ENCODE measurements around the gene MED26.

Gene MED26

DNA sequence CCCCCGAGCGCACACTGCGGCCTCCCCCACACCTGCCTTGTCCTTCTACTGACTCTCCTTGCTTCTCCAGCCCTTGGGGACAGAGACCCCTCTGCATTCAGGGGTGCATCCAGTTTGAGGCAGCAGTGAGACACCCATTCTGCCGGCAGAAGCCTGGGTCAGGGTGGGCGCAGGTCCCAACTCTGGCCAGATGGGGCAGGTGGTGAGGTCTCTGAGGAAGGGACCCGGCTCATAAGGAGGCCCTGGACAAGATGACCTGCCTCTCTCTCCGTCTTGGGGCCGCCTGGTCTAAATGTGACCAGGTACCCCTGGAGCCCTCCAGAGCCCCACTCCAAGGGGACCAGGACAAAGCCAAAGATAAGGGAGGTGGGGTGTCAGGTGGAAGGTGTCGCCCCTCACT is 91.9 kb downstream of the MED26 start:
- DNase-seq (ENCODE audit: low read depth), result no peak

DNA sequence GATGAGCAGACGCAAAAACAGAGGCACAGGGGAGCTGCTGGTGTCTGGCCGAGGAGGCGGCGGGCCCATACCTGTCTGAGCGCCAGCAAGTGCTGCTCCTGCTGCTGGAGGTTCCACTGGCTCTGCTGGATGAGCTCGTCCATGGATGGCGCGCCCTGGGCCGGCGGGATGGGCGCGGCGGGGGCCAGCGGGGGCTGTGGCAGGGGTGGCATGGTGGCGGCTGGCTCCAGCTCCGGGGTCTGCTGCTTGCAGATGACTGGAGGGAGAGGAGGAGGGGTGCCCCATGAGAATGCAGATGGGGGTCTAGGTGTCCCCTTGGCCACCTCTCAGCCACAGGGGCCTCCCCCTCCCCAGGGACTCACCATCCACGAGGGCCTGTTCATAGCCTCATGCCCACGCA is 92.6 kb downstream of the MED26 start:
- DNase-seq (ENCODE audit: low read depth), result no peak

DNA sequence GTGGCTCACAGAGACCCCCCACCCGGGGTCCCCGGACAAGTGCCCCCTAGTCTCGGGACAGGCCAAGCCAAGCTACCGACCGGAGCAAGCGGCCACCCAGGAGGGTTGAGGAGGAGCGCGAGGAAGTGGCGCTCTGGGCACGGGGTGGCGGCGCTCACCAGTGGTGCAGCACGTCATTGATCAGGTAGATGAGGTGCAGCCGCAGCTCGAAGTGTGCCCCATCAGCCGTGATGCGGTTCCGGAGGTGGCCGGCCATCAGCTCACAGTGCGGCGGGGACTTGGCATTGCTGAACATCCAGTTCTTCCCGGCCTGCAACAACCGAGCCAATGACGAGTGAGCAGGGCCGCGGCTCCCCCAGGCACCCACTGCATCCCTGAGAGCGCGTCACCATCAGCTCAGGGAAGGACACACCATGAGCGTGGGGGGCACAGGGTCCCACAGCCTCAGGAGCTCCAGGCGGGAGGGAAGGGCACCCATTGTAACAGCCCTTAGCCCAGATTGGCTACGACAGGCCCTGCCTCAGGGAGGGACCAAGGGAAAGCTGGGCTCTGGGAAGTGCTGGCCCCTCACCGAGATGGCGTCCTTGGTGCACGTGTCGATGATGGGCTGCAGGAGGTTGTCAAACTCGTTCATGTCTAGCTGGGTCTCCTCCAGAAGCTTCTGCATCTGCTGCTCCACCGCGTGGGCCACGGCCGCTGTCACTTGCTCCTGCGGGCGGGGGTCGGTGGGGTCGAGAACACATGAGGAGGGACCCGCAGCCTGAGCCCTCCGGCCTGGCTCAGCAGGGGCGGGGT is 95.4 kb downstream of the MED26 start:
- no peak for DNase-seq (ENCODE audit: low read depth)

DNA sequence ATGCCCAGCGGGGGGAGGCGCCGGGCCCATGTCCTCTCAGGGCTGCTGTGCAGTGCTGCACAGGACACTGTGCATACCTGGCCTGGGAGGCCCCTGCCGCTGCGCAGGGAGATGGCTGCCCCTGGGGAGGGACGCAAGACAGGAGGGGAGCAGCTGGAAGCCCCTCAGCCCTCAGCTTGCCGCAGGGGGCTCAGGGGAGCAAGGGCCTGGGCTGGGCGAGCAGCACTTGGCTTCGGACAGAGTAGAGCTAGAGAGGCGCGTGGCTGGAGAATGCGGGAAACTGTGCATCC is 96.7 kb downstream of the MED26 start:
- no peak for DNase-seq (ENCODE audit: low read depth)

DNA sequence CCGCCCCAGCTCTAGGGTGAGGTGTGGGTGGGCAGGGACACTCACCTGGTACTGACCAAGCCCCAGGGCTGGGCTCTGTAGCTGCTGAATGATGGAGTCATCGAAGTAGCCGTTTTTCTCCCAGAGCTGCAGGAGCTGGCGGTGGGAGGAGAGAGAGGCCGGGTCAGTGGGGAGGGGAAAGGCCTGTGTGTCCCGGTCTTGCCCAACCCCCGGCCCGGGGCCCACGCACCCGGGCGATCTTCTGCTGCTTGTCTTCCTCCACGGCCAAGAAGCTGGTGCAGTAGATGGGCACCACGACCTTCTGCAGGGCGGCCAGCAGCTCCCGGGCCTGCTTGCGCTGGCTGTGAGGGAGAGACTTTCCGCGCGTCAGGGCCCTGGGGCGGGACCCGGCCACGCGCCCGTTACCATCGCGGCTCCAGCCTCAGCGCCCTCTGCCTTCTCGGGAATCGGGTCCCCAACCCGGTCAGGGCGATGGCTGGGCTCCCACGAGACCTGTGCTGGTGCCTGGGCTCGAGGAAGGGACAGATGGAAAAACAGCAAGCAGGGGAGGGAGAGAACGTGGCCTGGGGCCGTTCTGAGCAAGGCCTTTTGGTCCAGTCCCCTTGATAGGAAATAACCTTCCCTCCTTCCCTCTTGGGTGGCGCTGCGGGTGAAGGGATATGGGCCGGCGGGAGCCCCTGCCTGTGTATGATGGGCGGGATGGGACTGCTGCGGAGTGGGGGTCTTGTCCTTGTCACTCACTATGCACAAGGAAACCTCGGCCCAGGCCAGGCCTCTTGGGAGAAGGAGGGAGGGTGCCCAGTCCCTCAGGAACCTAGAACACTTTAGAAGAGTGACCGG is 97.2 kb downstream of the MED26 start:
- no peak for DNase-seq (ENCODE audit: low read depth)

DNA sequence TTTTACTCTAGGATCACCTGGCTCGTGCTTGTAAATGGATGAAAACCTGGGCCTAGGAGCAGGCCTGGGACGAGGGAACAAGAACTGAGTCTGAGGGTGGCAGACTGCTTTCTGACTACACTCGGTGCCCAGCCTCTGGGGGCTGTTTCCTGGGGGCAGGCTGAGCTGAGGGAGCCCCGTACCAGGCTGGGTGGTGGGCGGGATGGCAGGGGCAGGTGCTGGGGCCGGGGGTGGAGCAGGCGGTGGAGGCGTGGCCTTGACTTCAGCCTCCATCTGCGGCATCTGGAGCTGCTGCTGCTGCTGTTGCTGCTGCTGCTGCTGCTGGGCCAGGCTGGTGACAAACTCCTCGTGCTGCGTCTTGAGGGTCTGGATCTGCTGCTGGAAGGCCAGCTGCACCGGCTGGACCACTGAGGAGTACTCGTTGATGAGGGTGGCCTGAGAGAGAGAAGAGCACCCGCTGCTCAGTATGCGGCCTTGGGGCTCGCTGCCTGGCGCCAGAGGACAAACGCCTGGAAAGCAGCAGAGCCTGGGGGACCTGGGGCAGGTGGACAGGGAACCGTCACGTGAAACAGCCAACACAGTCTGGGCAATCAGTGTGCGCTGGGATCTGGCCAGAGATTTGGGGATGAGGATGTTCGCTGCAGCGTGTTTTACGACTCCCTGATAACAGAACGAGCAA is 98.4 kb downstream of the MED26 start:
- DNase-seq (ENCODE audit: low read depth), result no peak

DNA sequence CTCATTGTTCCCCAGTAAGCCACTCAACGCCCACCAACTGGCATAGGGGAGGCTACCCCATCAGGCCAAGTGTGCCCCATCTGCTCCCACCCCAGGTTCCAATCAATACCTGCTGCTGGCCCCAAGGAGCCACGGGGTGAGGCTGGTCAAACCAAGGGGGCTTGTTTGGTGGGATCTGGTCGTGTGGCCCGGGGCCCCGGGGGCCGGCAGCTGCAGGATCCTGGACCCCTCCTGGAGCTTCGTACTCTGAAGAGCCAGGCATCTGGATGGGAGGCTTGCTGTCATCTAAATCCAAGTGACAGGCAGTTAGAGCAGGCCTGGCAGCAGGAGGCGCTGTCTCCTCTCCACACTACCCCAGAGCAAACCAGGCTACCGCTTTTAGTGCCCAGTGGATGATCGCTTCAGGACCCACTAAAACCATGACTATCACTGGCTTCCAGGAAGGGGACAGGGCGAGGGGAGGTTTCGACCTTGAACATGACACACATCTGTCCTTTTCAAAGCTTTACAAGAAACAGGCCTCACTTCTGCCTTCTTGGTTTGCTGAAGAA is 100.0 kb downstream of the MED26 start:
- DNase-seq (ENCODE audit: low read depth), result peak; percentile 23

DNA sequence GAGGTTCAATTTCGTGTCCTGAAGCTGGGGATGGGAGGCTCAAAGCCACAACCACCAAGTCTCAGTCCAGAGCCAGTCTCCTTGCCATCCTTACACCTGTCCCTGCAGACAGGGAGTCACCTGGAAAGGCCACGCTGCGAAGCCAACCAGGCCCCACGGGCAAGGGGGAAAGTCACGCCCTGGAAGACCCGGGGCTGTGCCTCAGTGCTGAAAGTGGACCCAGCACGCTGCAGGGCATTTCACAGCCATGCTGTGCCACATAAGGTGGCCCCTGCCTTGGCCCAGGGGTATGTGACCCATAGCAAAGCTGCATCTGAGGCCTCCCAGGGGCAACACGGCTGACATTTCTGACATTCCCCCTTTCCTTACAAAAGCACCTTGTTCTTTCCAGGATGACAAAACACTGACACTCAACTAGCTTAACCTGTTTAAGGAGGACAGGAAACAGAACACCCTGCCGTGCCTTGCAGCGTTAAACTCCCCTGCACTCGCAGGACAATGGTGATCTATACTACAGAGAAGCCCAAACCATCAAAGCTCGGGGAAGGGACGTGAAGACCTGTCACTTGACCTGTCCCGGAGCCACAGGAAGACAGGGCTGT is 100.6 kb downstream of the MED26 start:
- DNase-seq (ENCODE audit: low read depth), result no peak

DNA sequence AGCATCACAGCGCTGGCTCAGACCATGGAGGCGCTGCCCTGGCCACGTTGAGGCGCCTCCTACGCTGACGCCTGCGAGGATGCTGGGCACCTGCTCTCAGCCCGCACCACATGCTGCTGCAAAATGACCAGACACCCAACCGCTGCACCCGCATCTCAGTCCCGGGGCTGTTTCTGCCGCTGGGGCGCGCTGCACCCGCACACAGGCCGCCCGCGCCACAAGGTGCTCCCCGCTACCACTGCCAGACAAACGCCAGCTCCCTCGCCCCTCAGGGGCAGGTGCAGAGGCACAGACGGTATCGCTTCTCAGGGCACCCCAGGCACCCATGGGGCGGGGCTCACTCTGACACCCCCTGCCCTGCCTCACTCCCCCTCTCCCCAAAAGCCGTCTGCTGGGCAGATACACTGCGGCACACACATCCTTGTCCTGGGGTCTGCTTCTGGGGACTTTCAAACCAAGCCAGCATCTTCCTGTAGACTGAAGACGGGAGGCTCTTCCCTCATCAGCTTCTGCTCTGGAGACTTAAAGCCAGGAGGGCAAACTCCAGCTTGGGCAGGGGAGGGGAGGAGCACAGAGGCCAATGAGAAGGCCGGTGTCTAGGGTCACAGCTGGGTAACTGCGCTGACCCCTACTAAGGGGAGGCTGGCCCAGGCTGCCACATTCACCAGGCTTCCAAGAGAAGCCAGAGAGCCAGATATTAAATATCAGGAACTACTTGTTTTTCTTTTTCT is 102.1 kb downstream of the MED26 start:
- no peak for DNase-seq (ENCODE audit: low read depth)

DNA sequence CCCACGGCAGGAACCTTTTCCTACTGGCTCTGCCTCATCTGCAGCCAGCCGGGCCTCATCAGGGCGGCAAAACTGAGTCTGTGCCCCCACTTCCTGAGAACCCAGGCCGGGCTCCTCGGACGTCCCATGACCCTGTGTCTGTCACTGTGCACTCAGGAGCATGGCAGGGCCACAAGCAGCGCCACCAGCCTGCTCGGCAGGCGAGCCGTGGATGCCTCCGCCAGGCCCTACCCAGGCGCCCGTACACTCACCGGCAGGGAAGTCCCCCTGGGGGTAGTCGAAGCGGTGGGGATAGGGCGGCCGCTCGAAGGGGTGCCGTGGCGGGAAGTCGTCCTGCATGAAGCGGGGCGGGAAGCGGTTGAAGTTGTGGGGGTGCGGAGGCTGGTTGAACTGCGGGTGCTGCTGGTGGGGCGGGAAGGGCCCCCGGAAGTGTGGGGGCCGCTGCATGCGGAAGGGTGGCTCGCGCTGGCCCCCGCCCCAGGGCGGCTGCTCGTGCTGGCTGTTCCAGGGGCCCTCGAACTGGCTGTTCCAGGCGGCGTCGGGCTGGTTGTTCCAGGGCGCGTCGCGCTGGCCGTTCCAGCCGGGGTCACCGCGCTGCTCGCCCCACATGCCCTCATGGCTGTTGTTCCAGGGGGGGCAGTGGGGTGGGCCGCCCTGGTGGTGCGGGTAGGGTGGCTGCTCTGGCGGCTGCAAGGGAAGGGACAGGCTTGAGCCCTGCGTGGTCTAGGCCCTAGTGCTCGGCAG is 102.8 kb downstream of the MED26 start:
- DNase-seq (ENCODE audit: low read depth), result no peak

Data from iris pigment epithelial cell (primary cell).